ENCODE data around the gene TSR3. TPM values are rescaled to one million over a fixed set of nuclear protein-coding genes. Genes with fewer than 3 reads are reported as not detected.

The TSR3 gene
- total RNA-seq, 1 donor from 2014 or later: 42.6 TPM

DNA sequence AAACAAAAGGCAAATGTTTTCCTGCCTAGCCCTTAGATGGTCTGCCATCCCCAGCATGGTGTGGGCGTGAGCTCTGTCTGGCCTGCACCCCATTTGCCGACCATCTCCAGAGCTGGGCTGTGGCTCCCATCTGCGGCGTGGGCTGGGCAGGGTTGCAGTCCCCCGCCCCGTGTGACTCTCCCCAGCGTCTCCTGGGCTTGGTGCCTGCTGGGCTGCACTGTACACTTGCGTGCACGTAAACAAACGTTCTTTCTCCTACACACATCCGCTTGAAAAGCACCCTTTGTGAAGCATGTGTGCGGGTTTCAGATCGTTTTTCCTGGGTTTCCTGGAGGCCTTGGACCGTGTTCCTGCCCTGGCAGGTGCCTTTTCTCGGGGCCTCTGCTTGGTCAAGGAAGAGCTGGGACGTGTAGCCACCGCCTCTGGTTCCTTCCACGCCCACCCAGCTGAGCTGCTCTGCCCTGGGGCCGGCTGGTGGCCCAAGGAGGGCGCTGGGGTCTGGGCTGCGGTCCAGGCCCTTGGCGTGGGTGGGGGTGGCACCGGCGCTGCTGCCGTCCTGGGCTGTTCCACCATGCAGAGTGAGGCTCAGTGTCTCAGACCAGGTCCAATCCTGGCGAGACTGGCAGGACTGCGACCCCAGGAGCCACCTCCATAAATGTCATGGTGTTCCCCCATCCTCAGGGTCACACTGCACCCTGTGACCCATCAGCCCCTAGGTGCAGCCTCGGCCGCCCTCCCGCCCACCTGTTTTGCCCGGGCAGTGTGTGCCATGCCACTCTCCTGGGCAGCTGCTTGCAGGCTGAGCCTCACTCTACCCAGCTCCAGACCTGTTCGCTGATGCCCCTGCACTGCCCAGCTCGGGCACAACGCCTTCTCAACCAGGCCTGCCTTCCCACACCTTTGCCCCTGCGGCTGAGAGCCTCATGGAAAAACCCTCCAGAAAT lies 28.1 kb downstream of the TSR3 start:
- no peak for ATAC-seq

DNA sequence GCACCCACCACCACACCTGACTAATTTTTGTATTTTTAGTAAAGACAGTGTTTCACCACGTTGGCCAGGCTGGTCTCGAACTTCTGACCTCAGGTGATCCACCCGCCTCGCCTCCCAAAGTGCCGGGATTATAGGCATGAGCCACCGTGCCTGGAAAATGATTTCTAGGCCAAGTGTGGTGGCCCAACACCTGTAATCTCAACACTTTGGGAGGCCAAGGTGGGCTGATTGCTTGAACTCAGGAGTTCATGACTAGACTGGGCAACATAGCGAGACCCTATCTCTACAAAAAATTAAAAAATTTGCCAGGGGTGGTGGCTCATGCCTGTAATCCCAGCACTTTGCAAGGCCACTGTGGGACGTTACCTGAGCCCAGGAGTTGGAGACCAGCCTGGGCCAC lies 29.3 kb downstream of the TSR3 start:
- ATAC-seq: no peak

DNA sequence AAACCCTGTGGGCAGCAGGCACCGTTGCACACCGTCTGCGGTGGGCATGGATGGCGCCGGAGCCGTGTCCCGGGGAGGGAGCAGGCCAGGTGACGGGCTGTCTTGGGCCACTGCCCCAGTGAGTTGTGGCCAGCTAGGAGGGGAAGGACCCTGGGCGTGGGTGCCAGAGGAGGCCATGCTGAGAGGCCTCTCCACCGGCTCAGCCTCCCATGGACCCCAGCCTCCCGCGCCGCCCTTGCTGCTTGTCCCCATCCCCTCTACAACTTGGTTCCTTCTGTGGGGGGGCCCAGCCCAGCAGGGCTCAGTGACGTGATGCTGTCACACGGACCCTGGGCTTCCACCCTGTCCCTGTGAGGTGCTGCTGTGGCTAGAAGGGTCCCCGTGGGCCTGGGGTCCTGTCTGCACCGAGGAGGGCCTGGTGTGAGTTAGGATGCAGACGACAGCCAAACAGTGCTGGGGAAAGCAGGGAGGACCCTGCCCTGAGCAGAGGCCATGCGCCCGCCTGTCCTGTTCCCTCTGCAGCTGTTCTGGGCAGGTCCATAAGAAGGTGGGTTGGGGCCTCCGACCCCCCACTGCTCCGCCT lies 30.9 kb downstream of the TSR3 start:
- ATAC-seq: no peak

DNA sequence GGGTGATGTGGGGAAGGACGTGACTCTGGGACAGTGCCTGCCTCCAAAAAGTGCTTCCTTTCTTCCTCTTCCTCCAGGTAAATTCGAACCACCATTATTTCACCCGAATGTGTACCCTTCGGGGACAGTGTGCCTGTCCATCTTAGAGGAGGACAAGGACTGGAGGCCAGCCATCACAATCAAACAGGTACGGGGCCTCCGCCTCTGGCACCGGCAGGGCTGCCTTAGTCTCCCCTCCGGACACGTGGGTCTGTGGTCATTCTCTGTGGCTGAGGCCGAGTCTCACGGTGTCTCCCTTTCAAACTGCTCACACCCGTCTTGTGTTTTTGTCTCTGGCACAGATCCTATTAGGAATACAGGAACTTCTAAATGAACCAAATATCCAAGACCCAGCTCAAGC lies 31.6 kb downstream of the TSR3 start:
- no peak for ATAC-seq

DNA sequence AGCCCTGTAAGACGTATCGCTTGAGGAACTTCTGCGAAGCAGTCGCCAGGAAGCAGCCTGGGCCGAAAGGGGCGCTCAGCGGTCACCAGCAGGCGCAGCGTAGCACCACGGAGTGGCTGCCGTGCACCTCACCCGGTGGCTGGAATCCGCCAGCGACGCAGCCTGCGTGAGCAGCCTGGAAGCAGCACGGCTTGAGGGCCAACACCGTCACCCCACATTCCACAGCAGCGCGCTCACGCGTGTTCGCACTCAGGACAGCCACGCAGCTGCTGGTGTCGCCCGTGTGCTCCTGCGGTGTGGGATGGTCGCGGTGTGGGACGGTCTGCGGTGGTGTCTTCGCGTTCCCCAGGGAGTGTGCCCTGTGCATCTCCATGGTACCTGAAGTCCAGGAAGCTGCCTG lies 32.6 kb downstream of the TSR3 start:
- no peak for ATAC-seq

DNA sequence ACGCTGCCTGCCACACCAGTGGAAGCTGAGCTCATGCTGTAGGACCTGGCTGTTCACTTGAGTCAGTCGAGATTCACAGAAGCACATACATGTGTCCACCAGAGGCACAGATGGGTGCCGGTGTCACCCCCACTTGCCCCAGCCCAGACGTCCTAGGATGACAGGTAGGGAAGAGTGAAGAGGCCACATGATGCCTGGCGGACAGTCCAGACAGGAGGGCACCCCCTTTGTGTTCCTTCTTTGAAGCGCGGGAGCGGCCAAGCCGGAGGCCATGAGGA lies 33.5 kb downstream of the TSR3 start:
- ATAC-seq: no peak

DNA sequence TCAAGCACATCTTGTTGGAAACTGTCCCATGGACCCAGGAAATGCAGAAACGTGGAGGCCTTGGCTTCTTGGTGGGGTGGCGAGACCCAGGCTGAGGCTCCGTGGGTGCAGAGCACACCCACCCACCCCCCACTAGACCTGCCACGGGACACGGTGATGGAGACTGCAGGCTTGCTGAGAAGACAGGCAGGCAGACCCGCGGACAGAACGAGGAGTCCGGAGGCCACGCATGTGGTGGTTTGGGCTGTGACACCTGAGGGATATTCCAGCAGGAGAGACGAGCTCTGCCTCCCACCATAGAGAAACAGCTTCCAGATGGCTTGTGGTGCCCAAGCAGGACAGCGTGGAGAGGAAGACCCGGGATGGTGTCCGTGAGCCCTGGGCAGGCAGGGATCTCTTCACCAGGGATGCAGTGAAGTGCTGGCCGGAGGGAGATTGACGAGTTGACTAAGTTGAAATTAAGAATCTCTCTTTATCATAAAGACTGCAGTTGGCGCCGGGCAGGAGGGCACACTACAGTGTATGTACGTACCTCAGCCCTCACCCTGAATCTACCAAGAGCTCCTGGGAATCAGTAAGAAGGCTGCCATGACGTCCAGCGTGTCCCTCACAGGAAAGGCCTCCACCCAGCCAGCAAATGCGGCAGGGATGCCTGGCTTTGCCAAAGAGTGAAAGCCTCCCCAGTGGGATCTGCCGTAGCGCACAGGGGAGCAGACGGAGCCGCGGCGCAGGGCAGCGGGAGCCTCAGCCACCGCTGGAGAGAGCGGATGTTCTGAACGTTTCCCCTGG lies 34.0 kb downstream of the TSR3 start:
- ATAC-seq: no peak

DNA sequence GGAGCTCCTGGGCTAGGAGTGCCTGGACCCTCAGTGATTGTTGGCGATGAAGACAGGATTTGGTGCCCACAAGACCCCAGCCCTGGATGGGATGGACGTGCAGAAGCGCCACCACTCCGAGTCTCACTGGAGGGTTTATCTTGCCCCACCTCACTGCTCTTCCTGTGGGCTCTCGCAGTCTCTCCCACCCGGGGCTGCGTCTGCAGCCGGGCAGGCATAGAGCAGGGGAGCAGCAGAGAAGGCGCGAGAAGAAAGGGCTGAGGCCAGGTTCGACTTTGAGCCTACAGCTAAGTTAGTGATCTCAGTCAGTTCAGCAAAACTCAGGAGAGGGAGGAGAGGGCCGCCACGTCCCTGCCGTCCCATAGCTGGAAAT lies 35.7 kb downstream of the TSR3 start:
- no peak for ATAC-seq

DNA sequence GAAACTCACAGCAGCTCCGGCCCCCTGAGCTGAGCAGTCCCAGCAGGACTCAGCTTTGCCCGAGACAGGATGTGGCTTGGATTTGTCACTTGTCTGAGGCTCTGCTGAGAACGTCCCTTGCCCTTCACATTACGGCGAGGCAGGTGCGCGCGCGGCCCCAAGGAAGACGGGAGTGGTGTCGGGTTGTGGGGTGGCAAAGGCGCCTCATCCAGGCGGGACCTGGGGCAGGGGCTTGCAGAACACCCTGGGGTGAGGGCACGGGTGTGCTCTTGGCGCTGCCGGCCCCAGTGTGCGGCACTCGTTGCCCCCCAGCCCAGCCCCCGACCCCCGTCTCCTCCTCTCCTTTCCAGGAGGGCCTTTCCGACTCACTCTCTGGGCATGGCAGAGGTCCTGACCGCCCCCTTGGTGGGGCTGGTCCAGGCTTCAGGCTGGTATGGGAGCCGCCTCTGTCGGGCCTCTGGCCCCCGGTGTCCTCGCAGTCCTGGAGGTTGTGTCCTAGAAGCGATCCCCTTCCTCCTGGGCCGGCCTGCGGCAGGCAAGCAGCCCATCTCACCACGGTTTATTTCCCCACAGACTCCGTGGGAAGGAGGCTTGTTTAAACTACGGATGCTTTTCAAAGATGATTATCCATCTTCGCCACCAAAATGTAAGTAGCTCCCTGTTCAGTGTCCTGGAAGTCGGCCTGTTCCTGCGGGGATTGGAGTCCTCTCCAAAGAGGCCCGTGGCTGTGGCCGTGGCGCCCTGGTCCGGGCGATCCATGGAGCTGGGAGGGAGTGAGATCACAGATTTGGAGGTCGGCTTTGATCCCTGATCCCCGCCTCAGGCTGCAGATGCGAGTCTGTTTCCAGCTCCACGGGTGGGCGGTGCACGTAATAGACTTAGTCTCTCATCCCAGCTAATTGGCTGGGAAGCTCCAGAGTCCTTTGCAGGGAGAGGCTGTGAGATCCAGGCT lies 36.3 kb downstream of the TSR3 start:
- no peak for ATAC-seq

DNA sequence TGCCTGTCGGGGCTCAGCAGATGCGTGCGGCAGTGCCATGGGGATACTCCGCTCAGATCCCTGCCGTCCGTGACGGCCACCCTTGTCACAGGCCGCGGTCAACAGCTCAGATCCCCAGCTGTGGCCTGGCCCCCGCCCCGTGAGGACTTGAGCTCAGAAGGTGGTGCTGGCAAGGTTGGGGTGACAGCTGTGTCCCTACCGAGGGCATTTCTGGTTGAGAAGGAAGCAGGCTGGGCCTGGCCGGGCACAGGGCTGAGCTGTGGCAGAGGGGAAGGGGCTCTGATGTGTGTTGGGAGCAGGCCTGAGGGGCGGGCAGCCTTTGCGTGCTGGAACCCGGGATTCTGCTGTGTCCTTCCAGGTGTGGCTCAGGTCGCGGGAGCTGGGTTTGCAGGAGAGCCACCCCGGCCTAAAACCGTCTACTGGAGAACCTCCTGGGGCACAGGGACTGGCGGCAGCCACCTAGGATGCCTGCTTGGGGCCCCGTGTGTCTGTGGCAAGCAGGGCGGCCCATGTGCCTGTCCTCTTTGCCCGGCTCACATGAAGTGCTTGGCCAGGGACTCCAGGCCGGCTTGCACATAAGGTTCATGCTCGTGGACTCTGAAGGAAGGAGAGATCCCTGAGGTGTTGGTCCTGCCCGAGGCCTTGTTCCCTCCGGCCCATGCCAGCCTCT lies 37.1 kb downstream of the TSR3 start:
- ATAC-seq: no peak

DNA sequence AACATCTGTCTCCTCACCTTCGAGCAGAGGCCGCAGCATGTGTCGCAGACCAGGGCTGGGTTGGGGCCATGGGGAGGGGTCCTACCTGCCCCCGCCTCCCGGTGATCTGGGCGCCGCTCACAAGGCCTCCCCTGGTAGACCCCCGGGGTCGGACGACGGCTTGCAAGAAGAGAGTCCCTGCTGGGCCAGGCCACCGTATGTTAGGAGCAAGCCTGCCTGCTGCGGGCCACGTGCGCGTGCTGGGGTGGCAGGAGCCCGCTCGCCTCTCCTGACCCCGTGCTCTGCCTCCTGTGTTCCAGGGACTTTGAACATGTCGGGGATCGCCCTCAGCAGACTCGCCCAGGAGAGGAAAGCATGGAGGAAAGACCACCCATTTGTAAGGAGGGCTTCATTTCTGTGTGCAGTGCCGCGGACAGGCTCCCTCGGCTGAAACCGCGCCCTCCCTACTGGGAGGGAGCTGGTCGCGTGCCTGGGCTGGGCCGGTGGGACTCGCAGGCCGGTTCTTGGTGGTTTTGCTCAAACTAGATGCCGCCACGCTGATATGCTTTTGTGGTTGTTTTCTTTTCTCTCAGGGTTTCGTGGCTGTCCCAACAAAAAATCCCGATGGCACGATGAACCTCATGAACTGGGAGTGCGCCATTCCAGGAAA lies 37.8 kb downstream of the TSR3 start:
- ATAC-seq: no peak

DNA sequence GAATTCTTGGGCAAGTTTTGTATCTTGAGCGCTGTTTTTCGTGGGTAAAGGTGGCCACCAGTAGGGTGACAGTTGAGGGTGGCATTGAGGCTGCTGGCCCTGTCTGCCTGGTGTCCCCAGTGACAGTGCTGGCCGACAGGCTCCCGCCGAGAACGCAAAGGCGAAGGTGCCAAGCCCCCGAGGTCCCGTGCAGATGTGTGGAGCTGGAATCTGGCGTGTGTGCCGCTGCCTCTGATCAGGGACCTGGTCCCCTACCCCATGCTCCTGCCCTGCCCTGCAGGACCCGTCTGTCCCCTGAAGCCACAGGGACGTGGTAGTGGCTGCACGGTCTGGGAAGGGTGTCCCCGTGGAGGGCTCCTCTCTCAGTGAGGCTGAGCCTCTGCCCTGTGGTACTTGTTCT lies 38.8 kb downstream of the TSR3 start:
- no peak for ATAC-seq

DNA sequence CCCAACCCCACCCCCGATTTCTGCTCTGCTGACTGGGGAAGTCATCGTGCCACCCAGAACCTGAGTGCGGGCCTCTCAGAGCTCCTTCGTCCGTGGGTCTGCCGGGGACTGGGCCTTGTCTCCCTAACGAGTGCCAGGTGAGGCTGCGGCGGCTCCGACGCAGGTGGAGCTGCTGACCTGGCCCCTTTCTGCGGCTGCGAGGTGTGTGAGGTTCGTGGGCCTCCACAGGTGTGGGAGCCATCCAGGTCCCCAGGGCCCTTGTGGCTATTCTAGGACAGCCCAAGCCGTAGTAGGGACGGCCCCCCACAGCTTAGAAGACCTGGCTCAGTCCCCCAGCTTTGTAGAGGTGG lies 39.2 kb downstream of the TSR3 start:
- no peak for ATAC-seq

DNA sequence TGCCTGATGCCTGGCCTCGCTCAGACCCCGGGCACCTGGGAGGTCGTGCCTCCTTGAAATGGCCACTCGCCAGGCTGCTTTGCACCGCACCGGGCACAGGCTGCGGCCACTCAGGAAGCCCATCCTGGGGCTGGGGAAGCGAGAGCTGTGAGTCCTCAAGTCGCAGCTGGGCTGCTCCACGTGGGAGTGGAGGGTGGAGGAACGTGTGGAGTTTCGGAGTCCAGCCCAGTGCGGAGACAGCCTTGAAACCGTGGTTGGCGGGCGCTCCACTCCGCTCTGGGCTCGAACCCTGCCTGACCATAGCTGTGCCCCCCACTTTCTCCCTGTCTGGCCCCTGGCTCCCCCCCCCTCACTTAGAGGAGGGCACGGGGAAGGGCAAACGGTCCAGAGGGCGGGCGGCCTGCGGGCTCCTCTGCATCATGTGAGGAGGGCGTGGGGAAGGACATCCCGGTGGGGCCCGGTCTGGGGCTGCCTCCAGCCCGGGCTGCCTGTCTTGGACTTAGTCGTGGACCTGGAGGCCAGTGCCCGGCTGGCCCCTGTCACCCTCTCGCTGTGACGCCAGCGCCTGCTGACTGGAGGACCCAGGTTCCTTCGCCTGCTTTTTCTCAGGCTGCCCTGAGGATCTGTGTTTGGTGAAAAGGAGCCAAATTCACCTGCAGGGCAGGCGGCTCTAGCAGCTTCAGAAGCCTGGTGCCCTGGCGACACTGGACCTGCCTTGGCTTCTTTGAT lies 39.8 kb downstream of the TSR3 start:
- no peak for ATAC-seq

DNA sequence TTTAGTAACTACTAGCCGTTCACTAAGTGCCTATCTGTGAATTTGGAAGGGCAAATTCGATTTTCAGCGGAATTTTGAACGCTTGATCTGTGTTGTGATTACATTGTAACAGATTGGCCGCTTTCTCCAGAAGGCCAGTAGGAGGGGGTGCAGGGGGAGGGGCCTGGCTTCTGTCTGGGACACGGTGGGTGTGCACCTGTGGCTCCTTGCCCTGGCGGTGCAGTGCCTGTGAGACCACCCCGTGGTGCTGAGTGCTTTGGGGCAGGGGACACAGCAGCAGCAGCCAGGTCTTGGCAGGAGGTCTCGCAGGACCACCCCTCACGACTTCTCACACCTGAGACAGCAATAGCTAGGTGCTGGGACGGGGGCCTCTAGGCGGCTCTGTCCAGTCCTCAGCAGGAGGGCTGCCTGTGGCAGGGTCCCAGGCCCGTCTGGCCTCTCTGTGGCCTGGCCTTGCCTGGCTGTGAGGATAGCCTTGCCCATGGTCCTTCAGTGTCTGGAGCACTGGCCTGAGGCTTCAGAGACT lies 40.4 kb downstream of the TSR3 start:
- no peak for ATAC-seq

DNA sequence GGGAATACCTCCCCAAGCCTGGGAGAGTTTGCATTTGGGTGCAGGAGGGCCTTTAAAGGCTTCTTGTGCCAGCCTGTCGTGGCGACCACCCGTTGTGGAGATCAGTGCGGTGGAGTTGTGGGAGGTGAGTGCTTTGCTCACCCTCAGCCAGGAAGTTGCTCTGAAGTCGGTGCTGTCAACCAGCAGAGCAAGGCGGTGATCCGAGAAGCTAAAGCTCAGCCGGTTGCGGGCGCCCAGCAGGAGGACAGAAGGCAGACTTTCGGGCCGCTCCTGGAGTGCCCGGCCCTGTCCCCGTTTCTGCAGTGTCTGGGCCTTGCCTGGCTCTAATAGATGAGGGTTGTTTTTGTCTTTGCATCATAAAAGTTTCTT lies 40.9 kb downstream of the TSR3 start:
- ATAC-seq: peak; percentile 4

DNA sequence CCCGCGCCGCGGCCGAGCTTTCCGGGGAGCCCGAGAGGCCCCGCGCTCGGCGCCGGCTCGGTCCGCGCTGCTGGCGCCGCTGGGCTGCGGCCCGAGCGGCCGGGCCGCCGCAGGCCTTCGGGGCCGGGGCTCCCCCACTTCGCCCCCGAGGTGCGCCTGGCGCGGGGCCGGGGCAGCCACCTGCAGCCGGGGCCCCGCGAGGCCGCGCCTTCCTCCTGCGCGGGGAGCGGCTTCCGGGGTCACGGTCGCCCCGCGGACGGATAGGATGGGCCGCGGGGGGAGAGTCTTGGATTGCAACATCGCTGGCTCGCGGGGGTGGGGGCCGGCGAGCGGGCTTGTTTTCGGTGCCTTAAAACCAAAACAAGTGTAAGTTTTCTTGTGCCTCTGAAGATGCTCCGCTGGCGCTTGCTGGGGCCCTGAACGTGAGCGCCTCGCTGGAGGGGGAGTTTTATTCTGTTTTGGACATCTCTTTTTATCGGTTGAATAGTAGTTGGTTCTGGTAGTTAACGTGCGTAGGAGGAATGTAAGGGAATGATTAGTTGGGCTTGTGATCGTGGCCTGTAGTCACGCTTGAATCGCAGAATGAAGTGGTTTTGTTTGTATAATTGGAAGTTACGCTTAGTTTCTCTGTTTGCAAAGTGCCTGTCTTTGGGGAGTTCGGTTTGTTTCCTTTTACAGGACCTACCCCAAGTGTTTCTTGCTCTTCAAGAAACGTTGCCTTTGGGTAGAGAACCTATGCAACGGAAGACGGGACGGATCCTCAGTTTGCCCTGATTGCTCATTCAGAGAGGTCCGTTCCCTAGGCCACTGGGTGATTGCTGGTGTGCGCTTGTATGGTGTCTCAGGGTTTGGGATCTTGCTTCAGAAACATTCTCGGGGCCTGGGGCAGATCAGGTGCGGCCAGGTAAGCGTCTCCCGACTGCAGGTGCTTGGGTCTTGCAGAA lies 41.5 kb downstream of the TSR3 start:
- no peak for ATAC-seq

DNA sequence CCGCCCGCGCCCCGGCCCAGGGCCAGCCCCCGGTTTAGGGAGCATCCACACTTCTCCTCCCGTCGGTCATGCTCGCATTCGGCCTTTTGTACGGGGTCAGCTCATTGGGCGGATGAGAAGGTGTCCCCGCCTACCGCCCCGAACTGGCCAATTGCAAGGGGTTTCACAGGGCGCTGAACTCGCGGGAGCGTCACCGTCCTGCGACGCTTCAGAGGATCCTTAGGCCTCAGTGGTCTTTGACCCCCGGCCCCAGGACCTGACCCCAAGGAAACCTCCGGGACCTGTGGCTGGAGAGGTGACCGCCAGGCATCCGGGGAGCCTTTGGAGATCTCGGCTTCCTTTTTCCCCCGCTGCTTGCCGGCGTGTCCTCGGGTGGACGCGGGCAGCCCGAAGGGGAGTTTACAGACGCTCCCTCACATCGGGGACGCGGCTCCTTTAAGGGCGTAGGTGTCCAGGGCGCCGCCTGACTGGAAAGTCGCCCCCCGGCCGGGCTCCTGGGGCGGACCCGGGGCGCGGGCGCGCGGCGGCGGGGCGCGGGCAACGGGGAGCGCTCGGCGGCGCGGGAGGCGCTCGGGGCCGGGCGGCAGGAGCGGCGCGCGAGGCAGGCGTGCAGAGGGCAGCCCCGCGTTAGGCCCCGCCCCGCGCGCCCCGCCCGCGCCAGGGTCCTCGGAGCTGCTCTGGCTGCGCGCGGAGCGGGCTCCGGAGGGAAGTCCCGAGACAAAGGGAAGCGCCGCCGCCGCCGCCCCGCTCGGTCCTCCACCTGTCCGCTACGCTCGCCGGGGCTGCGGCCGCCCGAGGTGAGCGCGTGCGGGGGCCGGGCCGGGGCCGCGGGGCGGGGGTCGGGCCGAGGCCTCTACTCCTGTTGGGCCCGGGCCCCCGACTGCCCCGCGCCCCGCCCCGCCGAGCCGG lies 42.4 kb downstream of the TSR3 start, which contains the start of gene UBE2I:
TSS of gene UBE2I (plus strand) at position 660 of the 909 bp plus-strand sequence. CDS start 4,395 bp downstream, outside the sequence.
- ATAC-seq: peak; percentile 87
